Stimulated activated CD4-positive, alpha-beta T cell treated with anti-CD3 and anti-CD28 coated beads, Interleukin-2, amount 100 ng/mL, for 48 hours (primary cell): Measurements from ENCODE around the gene KCNIP4.

ENCODE experiments used
- DNase-seq, 2 donors: peaks; one replicate each; pipeline ENCODE4 v3.0.0-alpha.2; 2020

Gene KCNIP4

GRCh38 chr4:21554066-21554465, 394.5 kb downstream of the KCNIP4 start:
- no peak for DNase-seq

- DNase-seq, result no peak
Measured at GRCh38 chr4:21552455-21552854, 396.1 kb downstream of the KCNIP4 start.

- DNase-seq, result no peak
Measured at GRCh38 chr4:21544955-21545354, 403.6 kb downstream of the KCNIP4 start.

- no peak for DNase-seq
Measured at GRCh38 chr4:21544415-21544814, 404.2 kb downstream of the KCNIP4 start.

- no peak for DNase-seq
Measured at GRCh38 chr4:21543514-21543913, 405.1 kb downstream of the KCNIP4 start.

- DNase-seq, result no peak
Measured at GRCh38 chr4:21535898-21536297, 412.7 kb downstream of the KCNIP4 start.

GRCh38 chr4:21531048-21531447, 417.5 kb downstream of the KCNIP4 start:
- DNase-seq, result no peak

DNA sequence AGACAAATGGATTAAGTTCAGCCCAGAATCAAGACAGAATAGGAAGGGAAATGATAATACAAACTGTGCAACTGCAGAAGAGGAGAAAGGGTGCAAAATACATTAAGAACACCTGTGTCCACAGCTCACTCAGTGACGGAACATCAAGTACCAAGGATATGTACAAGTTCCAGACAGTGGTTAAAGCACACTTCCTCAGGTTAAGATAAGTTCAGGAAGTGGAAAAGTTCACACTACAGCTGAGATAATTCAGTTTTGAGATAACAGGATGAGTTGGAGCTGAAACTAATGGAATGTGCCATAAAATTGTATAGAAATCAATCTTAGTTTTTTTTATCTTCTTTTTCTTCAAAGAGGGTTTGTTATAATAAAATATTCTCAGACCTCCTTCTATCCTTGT, 419.4 kb downstream of the KCNIP4 start:
- no peak for DNase-seq

DNA sequence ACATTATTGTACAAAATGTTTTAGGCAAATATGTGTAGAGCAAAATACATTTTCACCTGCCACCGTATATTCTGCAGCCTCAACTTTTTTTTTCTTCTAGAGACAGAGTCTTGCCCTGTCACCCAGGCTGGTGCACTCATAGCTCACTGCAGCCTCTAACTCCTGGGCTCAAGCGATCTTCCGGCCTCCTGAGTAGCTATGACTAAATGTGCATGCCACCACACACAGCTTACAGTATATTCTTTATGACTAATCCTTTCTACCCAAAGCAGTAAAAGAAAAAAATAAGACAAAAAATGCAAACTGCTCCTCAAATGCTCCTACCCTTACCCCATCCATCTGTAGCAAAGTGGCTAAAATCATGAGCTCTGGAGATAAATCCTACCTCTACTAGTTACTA, 426.3 kb downstream of the KCNIP4 start:
- DNase-seq, result no peak

GRCh38 chr4:21517126-21517859, 431.3 kb downstream of the KCNIP4 start:
- DNase-seq, result no peak

- DNase-seq, result no peak
Measured at GRCh38 chr4:21514022-21514694, 434.4 kb downstream of the KCNIP4 start.

DNA sequence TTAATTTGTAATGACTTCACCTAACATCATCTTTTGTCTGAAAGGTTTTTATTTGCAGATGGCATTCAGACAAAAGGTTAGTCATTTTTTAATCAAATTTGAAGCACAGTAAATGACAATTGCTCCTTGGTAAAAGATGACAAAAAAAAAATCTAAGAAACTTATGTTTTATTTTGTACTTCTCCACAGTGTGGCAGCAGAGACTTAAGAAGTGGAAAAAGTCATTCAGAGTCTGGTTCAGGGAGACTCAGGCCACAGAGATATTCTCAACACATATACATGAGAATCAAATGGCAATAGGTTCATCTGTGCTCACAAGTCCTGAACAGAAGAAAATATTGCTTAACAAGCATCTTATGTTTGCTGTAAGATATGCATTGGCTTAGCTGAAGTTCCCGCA, 436.2 kb downstream of the KCNIP4 start:
- DNase-seq, result no peak

DNA sequence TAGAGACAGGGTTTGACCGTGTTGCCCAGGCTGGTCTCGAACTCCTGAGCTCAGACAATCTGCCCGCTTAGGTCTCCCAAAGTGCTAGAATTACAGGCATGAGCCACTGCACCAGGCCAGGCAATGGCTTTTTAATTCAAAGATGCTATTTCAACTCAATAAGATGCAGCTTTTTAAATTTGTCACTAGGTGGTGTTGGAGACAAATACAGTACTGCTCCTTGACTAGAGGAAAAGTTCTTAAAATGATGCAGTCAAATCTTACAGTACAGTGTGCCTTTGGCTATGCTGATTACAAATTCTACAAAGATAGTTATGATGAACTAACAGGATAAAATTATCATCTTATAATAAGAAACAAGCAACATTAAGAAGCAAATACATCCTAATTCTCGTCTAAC, 441.1 kb downstream of the KCNIP4 start:
- no peak for DNase-seq

DNA sequence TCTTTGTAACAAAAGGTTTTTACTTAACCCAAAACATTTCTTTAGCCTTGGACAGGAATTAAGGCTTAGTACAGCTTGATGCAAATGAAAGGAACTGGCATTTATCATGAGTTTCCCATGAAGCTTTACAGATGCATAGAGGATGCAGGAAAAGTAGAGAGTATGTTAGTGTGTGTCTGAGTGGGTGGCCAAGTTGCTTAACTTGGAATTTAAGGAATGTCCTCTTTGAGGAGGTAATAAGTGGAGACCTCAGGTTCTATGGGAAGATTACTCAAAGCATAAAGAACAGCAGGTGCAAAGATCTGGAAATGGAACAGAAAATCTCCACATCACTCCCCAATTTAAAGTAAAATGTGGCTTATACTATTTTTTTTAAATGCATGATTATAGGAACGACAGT, 457.9 kb downstream of the KCNIP4 start:
- DNase-seq, result no peak

- no peak for DNase-seq
Measured at GRCh38 chr4:21476757-21477156, 471.8 kb downstream of the KCNIP4 start.

DNA sequence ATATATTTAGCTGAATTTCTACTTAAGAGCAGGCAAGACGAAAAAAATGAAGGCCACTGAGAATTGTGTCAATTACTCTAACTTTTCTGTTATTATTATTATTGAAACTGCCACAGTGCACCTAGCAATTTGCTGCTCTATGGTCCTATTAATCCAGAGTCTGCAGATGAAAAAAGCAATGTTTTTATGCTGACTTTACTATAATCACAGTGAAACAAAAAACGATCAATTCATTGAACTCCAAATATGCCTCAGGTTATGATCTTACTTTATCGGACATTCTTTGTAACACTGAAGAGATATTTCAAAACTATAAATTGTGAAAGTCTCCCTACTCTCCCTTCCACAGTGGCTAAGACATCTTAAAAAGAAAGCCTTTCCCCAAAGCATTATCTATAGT, 474.4 kb downstream of the KCNIP4 start:
- no peak for DNase-seq

- DNase-seq, result no peak
Measured at GRCh38 chr4:21470535-21470934, 478.0 kb downstream of the KCNIP4 start.

DNA sequence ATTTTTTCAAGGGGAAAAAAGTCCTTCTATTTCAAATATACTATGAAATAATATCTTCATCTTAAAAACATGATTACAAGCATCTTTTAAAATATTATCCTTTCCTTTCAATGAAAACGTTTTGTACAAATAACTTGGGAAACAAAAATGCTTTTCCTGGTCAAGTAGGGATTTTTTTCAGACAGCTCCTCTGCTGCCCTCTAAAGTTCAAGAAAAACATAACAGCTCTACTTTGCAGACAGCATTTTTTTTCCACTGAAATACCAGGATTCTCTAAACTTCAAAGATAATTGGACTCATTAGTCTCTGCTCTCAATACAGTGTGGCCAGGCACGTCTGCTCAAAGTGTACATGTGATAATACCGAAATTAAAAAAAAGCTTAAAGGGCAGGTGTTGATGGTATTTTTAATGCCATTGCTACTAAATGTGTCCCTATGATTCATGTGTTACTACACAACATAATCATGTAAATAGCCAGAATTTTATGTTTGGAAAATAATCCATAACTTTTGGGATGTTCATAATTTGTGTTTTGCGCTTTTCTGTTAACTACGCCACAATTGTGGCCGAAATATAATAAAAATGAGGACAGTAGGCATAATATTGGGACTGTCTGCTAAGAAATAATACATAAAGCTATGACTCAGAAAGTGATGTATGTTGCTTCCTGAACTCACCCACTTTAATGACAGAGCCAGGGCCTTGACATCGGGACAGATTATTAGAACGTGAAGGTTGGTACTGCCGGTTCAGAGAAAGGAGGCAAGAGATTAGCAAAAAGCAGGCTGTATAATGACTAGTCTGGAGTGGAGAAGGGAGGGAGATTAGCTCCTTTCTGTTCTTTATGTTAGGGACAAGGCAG, 478.9 kb downstream of the KCNIP4 start:
- DNase-seq, result no peak

DNA sequence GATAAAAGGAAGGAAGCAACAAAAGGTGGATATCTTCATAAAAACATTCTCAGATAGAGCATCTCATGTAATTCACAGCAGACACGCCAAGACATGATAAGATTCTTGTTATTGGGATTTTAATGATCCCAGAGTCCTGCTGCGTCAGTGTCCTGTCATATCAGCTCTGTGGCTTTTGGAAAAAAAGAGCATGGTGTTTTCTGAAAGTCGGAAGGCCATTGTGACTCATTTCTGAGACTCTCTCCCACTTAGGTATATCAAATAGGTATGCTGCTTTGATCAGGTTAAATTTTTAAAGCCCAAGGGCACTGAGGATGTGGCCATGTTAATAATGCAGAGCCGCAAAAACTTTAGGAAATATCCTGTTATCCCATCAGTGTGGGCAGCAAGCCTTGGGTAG, 481.0 kb downstream of the KCNIP4 start:
- DNase-seq, result no peak

GRCh38 chr4:21457086-21457840, 491.3 kb downstream of the KCNIP4 start:
- no peak for DNase-seq

- DNase-seq, result no peak
Measured at GRCh38 chr4:21454831-21455230, 493.7 kb downstream of the KCNIP4 start.

DNA sequence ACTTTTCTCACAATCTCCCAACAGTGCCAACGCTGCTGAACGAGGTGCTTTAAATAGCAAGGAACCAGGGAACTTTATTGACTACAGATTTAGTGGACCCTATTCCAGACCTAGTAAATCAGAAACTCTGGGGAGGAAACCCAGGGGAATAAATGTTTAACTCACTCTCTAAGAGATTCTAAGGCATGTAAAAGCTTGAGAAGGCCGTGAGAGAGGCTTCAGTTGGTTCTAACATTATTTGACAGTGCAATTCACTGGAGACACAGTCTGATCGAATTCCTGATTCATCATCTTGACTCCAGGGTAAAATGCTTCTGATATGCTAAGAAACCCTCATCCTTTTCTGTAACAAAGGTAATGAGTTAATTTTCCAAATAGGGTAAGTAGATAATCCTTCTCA, 494.4 kb downstream of the KCNIP4 start:
- DNase-seq, result no peak

DNA sequence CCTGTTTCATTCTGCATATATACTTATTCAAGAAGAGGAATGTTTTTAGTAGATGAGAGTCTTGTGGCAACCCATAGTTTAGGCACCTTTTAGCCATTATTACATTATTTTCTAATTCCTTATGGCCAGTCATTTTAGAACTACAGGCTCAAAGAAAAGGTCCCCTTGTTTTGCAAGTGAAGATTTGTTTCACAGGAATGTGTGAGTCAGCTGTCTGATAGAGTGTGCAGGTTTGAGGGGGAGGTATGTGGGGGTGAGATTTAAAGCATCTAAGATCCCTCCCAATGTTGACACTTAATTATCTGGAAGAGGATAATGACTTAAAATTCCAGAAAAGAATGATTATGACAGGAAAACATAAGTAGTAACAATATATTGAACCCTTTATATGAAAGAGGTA, 495.6 kb downstream of the KCNIP4 start:
- no peak for DNase-seq
